HFF-Myc (cell line): ENCODE data around the gene CDC42EP5.

ENCODE experiments used
- DNase-seq: peaks from one replicate; pipeline ENCODE4 v3.0.0-alpha.2; 2011; ENCODE audit warnings: low read depth; ENCODE audit errors: extremely low read depth
- H3K4me3 ChIP-seq: replicated peaks from 2 replicates; pipeline ENCODE4 v1.5.1; 2011; ENCODE audit warnings: low read depth, mild to moderate bottlenecking, control low read depth, low read length
- TF ChIP-seq, protein P1 (sequence below): IDR thresholded peaks from 2 replicates; pipeline ENCODE4 v1.5.1; 2012; ENCODE audit warnings: mild to moderate bottlenecking, low read depth, low read length, control low read depth; ENCODE audit errors: missing control alignments

CDC42EP5 gene

GRCh38 chr19:54492568-54492967 is 19.5 kb upstream of the CDC42EP5 start:
- DNase-seq: no peak
- H3K4me3 ChIP-seq: no peak overlapping the region
- TF ChIP-seq, protein P1, sequence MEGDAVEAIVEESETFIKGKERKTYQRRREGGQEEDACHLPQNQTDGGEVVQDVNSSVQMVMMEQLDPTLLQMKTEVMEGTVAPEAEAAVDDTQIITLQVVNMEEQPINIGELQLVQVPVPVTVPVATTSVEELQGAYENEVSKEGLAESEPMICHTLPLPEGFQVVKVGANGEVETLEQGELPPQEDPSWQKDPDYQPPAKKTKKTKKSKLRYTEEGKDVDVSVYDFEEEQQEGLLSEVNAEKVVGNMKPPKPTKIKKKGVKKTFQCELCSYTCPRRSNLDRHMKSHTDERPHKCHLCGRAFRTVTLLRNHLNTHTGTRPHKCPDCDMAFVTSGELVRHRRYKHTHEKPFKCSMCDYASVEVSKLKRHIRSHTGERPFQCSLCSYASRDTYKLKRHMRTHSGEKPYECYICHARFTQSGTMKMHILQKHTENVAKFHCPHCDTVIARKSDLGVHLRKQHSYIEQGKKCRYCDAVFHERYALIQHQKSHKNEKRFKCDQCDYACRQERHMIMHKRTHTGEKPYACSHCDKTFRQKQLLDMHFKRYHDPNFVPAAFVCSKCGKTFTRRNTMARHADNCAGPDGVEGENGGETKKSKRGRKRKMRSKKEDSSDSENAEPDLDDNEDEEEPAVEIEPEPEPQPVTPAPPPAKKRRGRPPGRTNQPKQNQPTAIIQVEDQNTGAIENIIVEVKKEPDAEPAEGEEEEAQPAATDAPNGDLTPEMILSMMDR: no peak

DNA sequence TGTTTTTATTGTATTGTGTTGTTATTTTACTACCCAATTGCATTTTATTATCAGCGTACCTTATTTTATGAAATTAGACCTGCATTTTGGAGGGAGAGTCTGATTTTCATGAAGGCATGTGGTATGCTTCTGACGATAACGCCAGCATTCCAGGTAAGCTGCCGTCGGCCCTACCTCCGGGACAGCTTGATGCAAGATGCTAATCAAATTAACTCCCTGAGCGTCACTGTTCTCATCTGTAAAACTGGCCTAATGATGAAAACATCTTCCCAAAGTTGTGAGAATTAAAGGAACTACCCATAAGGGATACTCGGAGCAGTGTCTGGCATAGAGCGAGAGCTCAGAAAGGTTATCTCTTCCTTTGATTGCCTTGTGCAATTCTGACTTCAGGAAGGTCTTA is 16.7 kb upstream of the CDC42EP5 start:
- DNase-seq: no peak
- no peak overlapping the region for H3K4me3 ChIP-seq
- TF ChIP-seq, protein P1: no peak

DNA sequence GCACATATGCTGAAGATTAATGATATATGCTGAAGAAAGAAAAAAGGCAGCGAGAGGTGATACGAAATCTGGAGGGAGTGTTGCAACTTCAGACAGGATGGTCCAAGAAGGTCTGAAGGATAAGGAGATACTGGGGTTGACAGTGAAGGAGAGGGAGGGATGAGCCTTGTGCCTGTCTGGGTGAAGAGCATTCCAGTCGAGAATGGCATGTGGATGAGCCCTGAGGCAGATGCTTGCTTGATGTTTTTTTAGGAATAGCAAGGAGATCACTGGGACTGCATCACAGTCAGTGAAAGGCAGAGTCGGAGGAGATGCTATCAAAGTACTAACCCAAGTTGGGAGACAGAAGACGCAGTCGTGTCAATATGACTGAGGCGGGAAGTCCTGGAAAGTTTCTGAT is 16.2 kb upstream of the CDC42EP5 start:
- H3K4me3 ChIP-seq: no peak overlapping the region
- TF ChIP-seq, protein P1: no peak
- no peak for DNase-seq

- TF ChIP-seq, protein P1: no peak
- no peak for DNase-seq
- no peak overlapping the region for H3K4me3 ChIP-seq
Measured at GRCh38 chr19:54485851-54486250, 12.8 kb upstream of the CDC42EP5 start.

GRCh38 chr19:54484451-54484850 is 11.4 kb upstream of the CDC42EP5 start:
- TF ChIP-seq, protein P1: no peak
- no peak overlapping the region for H3K4me3 ChIP-seq
- no peak for DNase-seq

DNA sequence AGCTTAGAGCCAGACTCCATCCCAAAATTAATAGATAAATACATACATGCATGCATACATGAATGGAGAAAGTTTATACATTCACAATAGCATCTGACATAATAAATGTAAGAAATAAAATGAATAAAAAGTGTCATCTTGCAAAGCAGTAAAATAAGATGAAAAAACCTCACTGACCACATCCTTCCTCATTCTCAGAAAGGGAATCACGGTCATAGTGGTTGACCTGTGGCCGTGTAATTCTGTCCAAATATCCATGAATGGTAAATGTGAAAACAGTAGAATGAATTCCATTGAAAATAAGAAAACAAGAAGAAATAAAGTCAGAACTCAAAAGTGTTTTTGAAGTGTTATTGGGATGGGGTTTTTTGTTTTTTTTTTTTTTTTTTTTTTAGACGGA is 9.8 kb upstream of the CDC42EP5 start:
- no peak overlapping the region for H3K4me3 ChIP-seq
- TF ChIP-seq, protein P1: no peak
- DNase-seq: no peak

DNA sequence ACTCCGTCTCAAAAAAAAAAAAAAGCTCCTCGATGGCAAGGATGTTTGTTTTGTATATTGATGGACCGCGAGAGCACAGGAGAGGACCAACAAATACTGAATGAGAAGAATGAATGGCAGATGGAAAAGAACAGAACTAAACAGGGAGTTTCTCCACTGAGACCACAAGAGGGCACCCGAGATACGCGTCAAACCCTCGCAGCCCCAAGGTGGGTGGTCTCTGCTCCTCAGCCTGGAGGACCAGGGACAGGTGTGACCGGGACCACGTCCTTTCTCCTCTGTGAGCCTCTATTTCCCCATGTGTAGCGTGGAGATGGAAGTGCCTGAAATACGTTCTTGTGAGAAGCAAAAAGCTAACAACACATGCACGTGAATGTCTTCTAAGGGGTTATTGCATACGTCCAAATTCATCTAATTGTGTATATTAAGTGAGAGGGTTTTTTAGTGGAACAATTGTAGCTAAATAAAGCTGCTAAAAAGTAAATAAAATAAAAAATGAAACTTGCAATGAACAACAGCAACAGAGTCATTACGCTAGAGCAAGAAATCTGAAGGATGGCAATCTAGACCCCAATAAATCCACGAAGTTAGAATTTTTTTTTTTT is 8.3 kb upstream of the CDC42EP5 start:
- TF ChIP-seq, protein P1: peak; percentile 78
- no peak overlapping the region for H3K4me3 ChIP-seq
- DNase-seq: no peak
